DND-41 (cell line): Measurements from ENCODE around the gene PPP1R14C.

Experiments used
- EZH2 ChIP-seq: IDR thresholded peaks from 3 replicates; pipeline ENCODE4 v1.6.1; 2012; ENCODE audit warnings: borderline replicate concordance, low read depth, mild to moderate bottlenecking, moderate library complexity, low read length, inconsistent platforms; ENCODE audit not compliant: severe bottlenecking
- TF ChIP-seq, protein P1 (sequence below): IDR thresholded peaks from 2 replicates; pipeline ENCODE4 v1.5.1; 2012; ENCODE audit warnings: borderline replicate concordance, low read length, moderate library complexity, mild to moderate bottlenecking; ENCODE audit not compliant: poor library complexity, severe bottlenecking; ENCODE audit errors: extremely low read depth

DNA sequence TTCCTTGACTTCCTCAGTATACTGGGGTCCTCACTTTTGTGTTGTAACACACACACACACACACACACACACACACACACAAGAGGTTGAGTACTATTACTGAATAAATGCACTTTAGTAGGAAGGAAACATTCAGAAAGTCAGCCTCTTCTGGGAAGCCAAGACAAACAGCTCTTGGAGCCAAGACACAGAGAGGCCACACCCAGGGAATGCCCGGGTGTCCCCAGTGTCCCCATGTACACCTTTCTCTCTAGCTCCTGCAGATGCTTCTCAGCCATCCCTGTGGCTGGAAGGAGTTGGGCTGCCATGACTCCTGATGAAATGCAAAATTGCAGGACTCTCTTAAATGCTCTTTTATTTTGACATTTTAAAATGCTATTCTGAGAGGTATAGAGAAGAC is 70.5 kb downstream of the PPP1R14C start:
- no peak for TF ChIP-seq EZH2
- TF ChIP-seq, protein P1, sequence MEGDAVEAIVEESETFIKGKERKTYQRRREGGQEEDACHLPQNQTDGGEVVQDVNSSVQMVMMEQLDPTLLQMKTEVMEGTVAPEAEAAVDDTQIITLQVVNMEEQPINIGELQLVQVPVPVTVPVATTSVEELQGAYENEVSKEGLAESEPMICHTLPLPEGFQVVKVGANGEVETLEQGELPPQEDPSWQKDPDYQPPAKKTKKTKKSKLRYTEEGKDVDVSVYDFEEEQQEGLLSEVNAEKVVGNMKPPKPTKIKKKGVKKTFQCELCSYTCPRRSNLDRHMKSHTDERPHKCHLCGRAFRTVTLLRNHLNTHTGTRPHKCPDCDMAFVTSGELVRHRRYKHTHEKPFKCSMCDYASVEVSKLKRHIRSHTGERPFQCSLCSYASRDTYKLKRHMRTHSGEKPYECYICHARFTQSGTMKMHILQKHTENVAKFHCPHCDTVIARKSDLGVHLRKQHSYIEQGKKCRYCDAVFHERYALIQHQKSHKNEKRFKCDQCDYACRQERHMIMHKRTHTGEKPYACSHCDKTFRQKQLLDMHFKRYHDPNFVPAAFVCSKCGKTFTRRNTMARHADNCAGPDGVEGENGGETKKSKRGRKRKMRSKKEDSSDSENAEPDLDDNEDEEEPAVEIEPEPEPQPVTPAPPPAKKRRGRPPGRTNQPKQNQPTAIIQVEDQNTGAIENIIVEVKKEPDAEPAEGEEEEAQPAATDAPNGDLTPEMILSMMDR = no peak
